Right lobe of liver (tissue), 6 donors: Measurements from ENCODE around the gene ABL1. TPM values are rescaled to one million over a fixed set of nuclear protein-coding genes. Genes with fewer than 3 reads are reported as not detected.

Experiments used
- ATAC-seq, 4 donors: fragments of 200-7000 bp; cut with Tn5 transposase; one replicate each; pipeline ENCODE4 v1.9.1; 2020; ENCODE audit warnings: mild to moderate bottlenecking in 4 of 4, moderate library complexity in 4 of 4
- DNase-seq, 3 donors: peaks; one replicate each; pipeline ENCODE4 v3.0.0-alpha.2; 2020
- H3K27ac ChIP-seq, 3 donors: fragments of 200-600 bp; one replicate each; pipeline ENCODE4 v1.8.0; 2022
- H3K27me3 ChIP-seq, 2 donors: fragments of 200-600 bp; one replicate each; pipeline ENCODE4 v1.8.0; 2022
- H3K36me3 ChIP-seq, 4 donors: fragments of 200-600 bp; sonication (generic) in 1 of 4; one replicate each; pipeline versions ENCODE4 v1.5.1 to v1.8.0; 2017 to 2022; ENCODE audit warnings: control low read depth in 1 of 4
- H3K4me1 ChIP-seq, 4 donors: fragments of 200-600 bp; sonication (generic) in 1 of 4; one replicate each; pipeline versions ENCODE4 v1.5.1 to v1.8.0; 2017 to 2022; ENCODE audit warnings: control low read depth in 1 of 4
- H3K4me3 ChIP-seq, 3 donors: fragments of 200-600 bp; one replicate each; pipeline ENCODE4 v1.8.0; 2022
- H3K9me3 ChIP-seq, 4 donors: fragments of 200-600 bp; sonication (generic) in 1 of 4; one replicate each; pipeline versions ENCODE4 v1.5.1 to v1.8.0; 2017 to 2022; ENCODE audit warnings: control low read depth in 1 of 4
- CTCF ChIP-seq, 4 donors: fragments of 200-600 bp in 3 of 4; fragments of 450-650 bp in 1 of 4; IDR thresholded peaks; one replicate each; pipeline versions ENCODE4 v1.5.1 to v1.8.0; 2016 to 2022; ENCODE audit warnings: antibody characterized with exemption in 4 of 4, mild to moderate bottlenecking in 2 of 4
- POLR2A ChIP-seq: fragments of 450-650 bp; IDR thresholded peaks from one replicate; pipeline ENCODE4 v1.6.1; 2017; ENCODE audit warnings: antibody characterized with exemption, mild to moderate bottlenecking
- WGBS: methylation state at CpG from one replicate; pipeline ENCODE4 v1.1.6; 2018; ENCODE audit warnings: low coverage, low lambda C conversion rate; ENCODE audit not compliant: insufficient coverage; ENCODE audit errors: missing lambda C conversion rate; 5-methylcytosine and 5-hydroxymethylcytosine counted together
- intact Hi-C, 2 donors: fragments of 100-400 bp; cut with DNase I; formaldehyde crosslinking; loops; one replicate each; pipeline versions ENCODE4 v1.11.2 to v1.14.1; 2022
- total RNA-seq, 6 experiments: library from RNA; depleted of rRNA in 2 of 6; stranded (reverse); fragments of >200 nt in 2 of 6; fragmentation: NEBNext Ultra II Directional in 3 of 6; extraction: Animal tissue kit (Norgen Biotek cat#: 25700) in 3 of 6; gene quantifications; one replicate each; pipeline versions ENCODE4 v1.1.0 to v1.2.4, GENCODE V29; 2016 to 2023
- donor health status: DM: no; HTN: yes; CAD: no.
- donor health status: DM: no; HTN: no; CAD: no.
- donor health status: DM: no; HTN: no; CAD: no.
- donor health status: DM: no; HTN: yes; CAD: no.
- donor health status: DM: no; HTN: yes; CAD: no.

The ABL1 gene
- total RNA-seq, 6 experiments from 2014 or later, result 17.0 to 25.8 (median 18.8) TPM

DNA sequence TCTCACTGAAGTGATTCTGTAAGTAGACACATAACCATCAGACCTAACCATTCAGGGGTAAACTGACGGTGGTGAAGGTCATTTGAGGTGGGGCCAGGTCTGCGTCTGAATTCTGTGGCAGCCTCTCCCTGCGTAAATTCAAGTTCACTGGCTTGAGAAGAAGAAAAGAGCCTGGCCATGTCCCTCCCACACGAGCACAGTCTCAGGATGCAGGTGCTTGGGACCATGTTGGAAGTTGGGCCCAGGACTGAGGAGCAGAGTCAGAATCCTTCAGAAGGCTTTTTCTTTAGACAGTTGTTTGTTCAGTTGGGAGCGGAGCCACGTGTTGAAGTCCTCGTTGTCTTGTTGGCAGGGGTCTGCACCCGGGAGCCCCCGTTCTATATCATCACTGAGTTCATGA lies 37.5 kb downstream of the ABL1 start:
- peaks cover 0 to 20% (median 4%) of the 10 kb centered on the region in 4 donors for H3K4me1 ChIP-seq
- H3K27ac ChIP-seq, result peak overlapping the region in 1 of 3 donors; percentile 33
- ATAC-seq (peak; percentile 6 to 27 (median 12)), DNase-seq (no peak)
- no peak overlapping the region for H3K4me3 ChIP-seq
- TF ChIP-seq CTCF (IDR thresholded peaks at IDR 0.05), result no peak
- no peak for TF ChIP-seq POLR2A
- WGBS, result 93% methylated on average over 2 of the region's 9 CpGs
- intact Hi-C loops, result no loop called here
- H3K36me3 ChIP-seq, result peaks cover 0 to 20% (median 6%) of the 10 kb centered on the region in 4 donors
- no peaks in the 10 kb centered on the region for H3K9me3 ChIP-seq
- H3K27me3 ChIP-seq, result no peaks in the 10 kb centered on the region

GRCh38 chr9:130872912-130873503 lies 38.0 kb downstream of the ABL1 start:
- H3K4me1 ChIP-seq, result peaks cover 0 to 20% (median 4%) of the 10 kb centered on the region in 4 donors
- WGBS, result 39% methylated on average over 7 of the region's 15 CpGs
- no peak overlapping the region for H3K4me3 ChIP-seq
- H3K36me3 ChIP-seq, result peaks cover 0 to 20% (median 6%) of the 10 kb centered on the region in 4 donors
- no peaks in the 10 kb centered on the region for H3K9me3 ChIP-seq
- peak overlapping the region in 2 of 3 donors; percentile 20 to 37 for H3K27ac ChIP-seq
- no peak for TF ChIP-seq CTCF (IDR thresholded peaks at IDR 0.05)
- TF ChIP-seq POLR2A, result no peak
- intact Hi-C loops, result no loop called here
- peak; percentile 95 to 96 (median 95) for ATAC-seq
- H3K27me3 ChIP-seq, result no peaks in the 10 kb centered on the region
- DNase-seq, result peak; percentile 83 to 93 (median 86)

GRCh38 chr9:130873966-130874365 lies 38.9 kb downstream of the ABL1 start:
- TF ChIP-seq POLR2A (no peak), CTCF (IDR thresholded peaks at IDR 0.05) (no peak)
- peaks cover 0 to 27% (median 6%) of the 10 kb centered on the region in 4 donors for H3K36me3 ChIP-seq
- intact Hi-C loops, result no loop called here
- H3K4me3 ChIP-seq, result no peak overlapping the region
- ATAC-seq (no peak), DNase-seq (peak in 1 of 3 donors; percentile 11)
- peak overlapping the region in 1 of 3 donors; percentile 37 for H3K27ac ChIP-seq
- 77% methylated on average over 4 of the region's 8 CpGs for WGBS
- H3K27me3 ChIP-seq, result no peaks in the 10 kb centered on the region
- peaks cover 0 to 20% (median 4%) of the 10 kb centered on the region in 4 donors for H3K4me1 ChIP-seq
- no peaks in the 10 kb centered on the region for H3K9me3 ChIP-seq

DNA sequence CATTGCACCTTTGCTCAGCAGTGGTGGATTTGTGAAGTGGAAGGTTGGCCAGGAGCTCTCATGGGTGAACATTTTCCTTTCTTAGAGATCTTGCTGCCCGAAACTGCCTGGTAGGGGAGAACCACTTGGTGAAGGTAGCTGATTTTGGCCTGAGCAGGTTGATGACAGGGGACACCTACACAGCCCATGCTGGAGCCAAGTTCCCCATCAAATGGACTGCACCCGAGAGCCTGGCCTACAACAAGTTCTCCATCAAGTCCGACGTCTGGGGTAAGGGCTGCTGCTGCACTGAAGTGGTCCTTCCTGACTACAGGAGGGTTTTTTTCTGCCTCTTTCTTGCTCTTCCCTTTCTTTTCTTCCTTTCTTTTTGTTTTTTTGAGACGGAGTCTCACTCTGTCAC lies 39.7 kb downstream of the ABL1 start:
- Histone ChIP-seq H3K4me3 (no peak overlapping the region), H3K36me3 (peaks cover 0 to 35% (median 10%) of the 10 kb centered on the region in 4 donors), H3K27ac (no peak overlapping the region), H3K9me3 (no peaks in the 10 kb centered on the region), H3K4me1 (peaks cover 0 to 20% (median 4%) of the 10 kb centered on the region in 4 donors), H3K27me3 (no peaks in the 10 kb centered on the region)
- ATAC-seq (no peak), DNase-seq (peak in 1 of 3 donors; percentile 35)
- WGBS, result 89% methylated on average over 4 of the region's 5 CpGs
- no peak for TF ChIP-seq POLR2A
- no peak for TF ChIP-seq CTCF (IDR thresholded peaks at IDR 0.05)
- intact Hi-C loops, result no loop called here
